Calu3 (cell line): Measurements from ENCODE around the gene PIEZO1. TPM values are rescaled to one million over a fixed set of nuclear protein-coding genes. Genes with fewer than 3 reads are reported as not detected.
A peak's percentile ranks its signal among the peaks of the same experiment; 100 is the strongest.

Source experiments
- BruUV-seq: library from RNA; stranded (reverse); fragments of 400-500 nt; replicated peaks from 2 replicates; lab custom pipeline; 2021; lab: Mats Ljungman, UMichigan
- CTCF ChIA-PET: fragments of 300-600 bp; sonication (Branson Sonifier 250); formaldehyde crosslinking; loops from one replicate; lab custom pipeline; 2022; ENCODE audit warnings: antibody characterized with exemption; lab: Charles Lee
- DNase-seq: peaks from one replicate; pipeline ENCODE4 v3.0.0; 2022
- H3K27ac Mint-ChIP-seq: one replicate; pipeline ENCODE4 v1.8.0; 2022; ENCODE audit warnings: mixed read lengths; ENCODE audit not compliant: unreplicated experiment
- H3K27me3 Mint-ChIP-seq: one replicate; pipeline ENCODE4 v1.8.0; 2022; ENCODE audit warnings: mixed read lengths; ENCODE audit not compliant: unreplicated experiment
- H3K36me3 Mint-ChIP-seq: one replicate; pipeline ENCODE4 v1.8.0; 2022; ENCODE audit warnings: mild to moderate bottlenecking, moderate library complexity, mixed read lengths; ENCODE audit not compliant: insufficient read depth, unreplicated experiment
- H3K4me1 Mint-ChIP-seq: one replicate; pipeline ENCODE4 v1.8.0; 2022; ENCODE audit warnings: mild to moderate bottlenecking, low read depth, mixed read lengths; ENCODE audit not compliant: unreplicated experiment
- H3K4me3 Mint-ChIP-seq: one replicate; pipeline ENCODE4 v1.8.0; 2022; ENCODE audit warnings: mild to moderate bottlenecking, low read depth, moderate library complexity, mixed read lengths; ENCODE audit not compliant: unreplicated experiment
- H3K9me3 Mint-ChIP-seq: one replicate; pipeline ENCODE4 v1.8.0; 2022; ENCODE audit warnings: low read depth, mixed read lengths; ENCODE audit not compliant: unreplicated experiment
- intact Hi-C: fragments of 100-400 bp; cut with micrococcal nuclease; formaldehyde crosslinking; loops from one replicate; pipeline ENCODE4 v1.10.0; 2022; ENCODE audit not compliant: unreplicated experiment
- total RNA-seq: library from RNA; stranded (reverse); gene quantifications from 2 replicates; pipeline ENCODE4 v1.2.3, GENCODE V29; 2022
- TF ChIP-seq, protein P1 (sequence below): fragments of 200-600 bp; IDR thresholded peaks from one replicate; pipeline ENCODE4 v1.8.0; 2022; ENCODE audit warnings: antibody characterized with exemption; ENCODE audit not compliant: unreplicated experiment

The PIEZO1 gene
- total RNA-seq, 1 experiment from 2014 or later = 199 TPM

DNA sequence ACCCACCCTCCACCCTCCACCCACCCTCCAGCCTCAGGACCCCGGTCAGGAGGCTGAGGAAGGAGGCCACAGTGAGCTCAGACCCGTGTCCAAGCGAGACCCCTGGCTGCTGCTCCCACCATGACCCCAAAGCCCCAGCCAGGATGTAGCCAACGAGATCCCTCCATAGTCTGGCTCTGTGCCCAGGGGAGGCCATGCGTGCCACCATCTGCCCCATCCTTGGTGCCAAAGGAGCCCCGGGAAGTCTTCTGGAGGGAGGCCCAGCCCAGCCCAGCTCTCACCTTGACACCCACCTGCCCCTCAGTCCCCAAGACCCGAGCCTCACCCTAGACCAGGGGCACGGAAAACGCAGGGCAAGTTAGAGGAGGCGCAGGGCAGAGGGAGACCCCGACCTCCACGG is 34.2 kb downstream of the PIEZO1 start:
- Mint-ChIP-seq H3K4me1 (peaks cover 17% of the 10 kb centered on the region), H3K4me3 (no peak overlapping the region), H3K27me3 (no peaks in the 10 kb centered on the region), H3K27ac (no peak overlapping the region), H3K36me3 (peaks cover 15% of the 10 kb centered on the region), H3K9me3 (no peaks in the 10 kb centered on the region)
- BruUV-seq = no TSS peak
- CTCF ChIA-PET = interaction anchor here (0.6 kb wide), 1 partner anchor 774 kb away, joined by 4 read pairs; no protein-coding TSS in a partner anchor
- intact Hi-C loops = no loop called here
- TF ChIP-seq, protein P1, sequence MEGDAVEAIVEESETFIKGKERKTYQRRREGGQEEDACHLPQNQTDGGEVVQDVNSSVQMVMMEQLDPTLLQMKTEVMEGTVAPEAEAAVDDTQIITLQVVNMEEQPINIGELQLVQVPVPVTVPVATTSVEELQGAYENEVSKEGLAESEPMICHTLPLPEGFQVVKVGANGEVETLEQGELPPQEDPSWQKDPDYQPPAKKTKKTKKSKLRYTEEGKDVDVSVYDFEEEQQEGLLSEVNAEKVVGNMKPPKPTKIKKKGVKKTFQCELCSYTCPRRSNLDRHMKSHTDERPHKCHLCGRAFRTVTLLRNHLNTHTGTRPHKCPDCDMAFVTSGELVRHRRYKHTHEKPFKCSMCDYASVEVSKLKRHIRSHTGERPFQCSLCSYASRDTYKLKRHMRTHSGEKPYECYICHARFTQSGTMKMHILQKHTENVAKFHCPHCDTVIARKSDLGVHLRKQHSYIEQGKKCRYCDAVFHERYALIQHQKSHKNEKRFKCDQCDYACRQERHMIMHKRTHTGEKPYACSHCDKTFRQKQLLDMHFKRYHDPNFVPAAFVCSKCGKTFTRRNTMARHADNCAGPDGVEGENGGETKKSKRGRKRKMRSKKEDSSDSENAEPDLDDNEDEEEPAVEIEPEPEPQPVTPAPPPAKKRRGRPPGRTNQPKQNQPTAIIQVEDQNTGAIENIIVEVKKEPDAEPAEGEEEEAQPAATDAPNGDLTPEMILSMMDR = no peak
- DNase-seq = no peak

DNA sequence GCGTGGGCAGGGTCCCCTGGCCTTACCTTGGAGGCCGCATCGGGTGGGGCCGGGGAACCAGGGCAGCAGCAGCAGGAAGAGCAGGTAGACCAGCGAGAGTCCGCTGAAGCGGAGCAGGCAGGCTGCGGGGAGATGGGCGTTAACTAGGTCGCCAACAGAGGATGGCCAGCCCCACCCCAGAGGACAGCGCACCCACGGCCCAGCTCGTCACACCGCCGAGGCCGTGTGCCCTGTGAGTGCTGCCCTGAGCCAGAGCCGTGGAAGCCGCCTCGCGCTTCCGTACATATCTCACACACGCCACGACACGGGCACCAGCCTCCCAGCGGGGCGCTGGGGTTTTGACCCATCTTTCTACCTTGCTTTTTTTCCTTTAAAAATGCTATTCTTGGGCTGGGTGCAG is 35.7 kb downstream of the PIEZO1 start:
- peak overlapping the region; percentile 27 for H3K27ac Mint-ChIP-seq
- no peaks in the 10 kb centered on the region for H3K9me3 Mint-ChIP-seq
- H3K27me3 Mint-ChIP-seq = no peaks in the 10 kb centered on the region
- no TSS peak for BruUV-seq
- H3K36me3 Mint-ChIP-seq = peaks cover 15% of the 10 kb centered on the region
- TF ChIP-seq, protein P1 = no peak
- intact Hi-C loops = no loop called here
- CTCF ChIA-PET = interaction anchor here (0.7 kb wide), 3 partner anchors 35 to 577 kb away, joined by 3 to 9 read pairs (median 4); no protein-coding TSS in a partner anchor
- peaks cover 8% of the 10 kb centered on the region for H3K4me1 Mint-ChIP-seq
- no peak overlapping the region for H3K4me3 Mint-ChIP-seq
- DNase-seq = no peak

DNA sequence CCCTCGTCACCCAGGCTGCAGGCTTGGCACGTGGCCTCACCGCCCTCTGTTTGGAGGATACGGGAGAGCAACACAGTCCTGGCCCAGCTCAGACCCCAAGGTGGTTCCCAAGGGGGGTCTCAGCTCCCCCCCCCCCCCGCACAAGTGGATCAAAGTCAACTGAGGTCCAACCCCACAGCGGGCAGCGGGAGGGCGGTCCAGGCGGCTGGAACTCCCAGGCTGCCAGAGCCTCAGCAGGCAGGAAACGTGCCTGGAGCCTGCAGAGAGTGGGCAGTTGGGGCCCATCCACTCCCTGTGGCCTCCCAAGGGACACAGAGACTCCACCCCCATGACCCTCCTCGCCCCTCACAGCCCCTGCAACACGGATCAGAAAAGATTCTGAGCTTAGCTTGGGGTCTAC is 36.7 kb downstream of the PIEZO1 start:
- TF ChIP-seq, protein P1 = no peak
- Mint-ChIP-seq H3K4me1 (peaks cover 8% of the 10 kb centered on the region), H3K27me3 (no peaks in the 10 kb centered on the region), H3K36me3 (peaks cover 25% of the 10 kb centered on the region), H3K4me3 (no peak overlapping the region), H3K27ac (no peak overlapping the region), H3K9me3 (no peaks in the 10 kb centered on the region)
- no TSS peak for BruUV-seq
- no peak for DNase-seq
- intact Hi-C loops = no loop called here
- CTCF ChIA-PET = interaction anchor here (0.7 kb wide), 1 partner anchor 22 kb away, joined by 10 read pairs; no protein-coding TSS in a partner anchor

DNA sequence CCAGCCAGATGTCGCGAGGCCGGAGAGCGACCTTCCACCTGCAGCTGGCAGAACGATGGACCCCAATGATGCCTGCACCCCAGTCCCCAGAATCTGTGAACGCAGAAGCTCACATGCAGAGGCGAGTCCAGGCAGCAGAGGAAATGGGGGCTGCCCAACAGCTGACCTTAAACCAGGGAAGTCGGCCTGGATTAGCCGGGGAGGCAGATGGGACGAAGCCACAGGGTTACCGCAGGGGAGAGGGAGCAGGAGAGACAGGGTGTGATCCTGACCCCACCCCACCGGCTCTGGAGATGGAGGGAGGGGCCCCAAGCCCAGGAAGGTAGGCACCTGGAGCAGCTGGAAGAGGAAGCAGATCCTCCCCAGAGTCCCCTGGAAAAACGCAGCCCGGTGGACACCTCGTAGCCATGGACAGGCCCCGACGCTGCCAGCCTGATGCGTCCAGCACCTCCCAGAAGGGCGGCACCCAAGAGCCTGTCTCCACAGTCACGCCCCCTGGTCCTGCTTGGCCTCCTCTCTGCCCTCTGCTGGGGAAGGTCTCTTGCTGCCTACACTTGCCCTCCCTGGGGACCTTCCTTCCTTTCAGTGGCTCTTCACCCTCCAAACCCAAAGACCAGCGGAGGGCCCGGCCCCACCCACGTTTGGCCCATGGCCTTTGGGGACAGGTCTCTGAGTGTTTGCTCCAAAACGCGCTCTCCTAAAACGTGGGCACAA is 37.3 kb downstream of the PIEZO1 start:
- TF ChIP-seq, protein P1 = peak; percentile 89
- no TSS peak for BruUV-seq
- no peak overlapping the region for H3K4me3 Mint-ChIP-seq
- H3K9me3 Mint-ChIP-seq = no peaks in the 10 kb centered on the region
- intact Hi-C loops = no loop called here
- H3K36me3 Mint-ChIP-seq = peaks cover 26% of the 10 kb centered on the region
- no peaks in the 10 kb centered on the region for H3K27me3 Mint-ChIP-seq
- DNase-seq = peak; percentile 90
- H3K4me1 Mint-ChIP-seq = peaks cover 8% of the 10 kb centered on the region
- H3K27ac Mint-ChIP-seq = no peak overlapping the region
- CTCF ChIA-PET = interaction anchor here (0.8 to 1.2 kb wide), 2 partner anchors 36 to 64 kb away, joined by 3 read pairs; partner anchors contain the start of gene APRT
